Measurements from ENCODE around the gene NDE1.
"Not testable (repeated sequence)": the region's sequence is repeated elsewhere in the genome, so short reads cannot be mapped to it uniquely, and the experiment has no call there.

- not testable (repeated sequence) for TF ChIP-seq EP300, POLR2A (IDR thresholded peaks at IDR 0.05)
Measured at GRCh38 chr16:15727697-15728096, 77.7 kb downstream of the NDE1 start.
